Mesenteric fat pad (tissue), 1 donor: ENCODE data around the gene PAX7. TPM values are rescaled to one million over a fixed set of nuclear protein-coding genes. Genes with fewer than 3 reads are reported as not detected.

Experiments
- DNase-seq: peaks from one replicate; pipeline ENCODE4 v3.0.0-alpha.2; 2020; ENCODE audit warnings: low spot score
- total RNA-seq: library from RNA; stranded (reverse); fragmentation: NEBNext Ultra II Directional; extraction: Animal tissue kit (Norgen Biotek cat#: 25700); gene quantifications from one replicate; pipeline ENCODE4 v1.2.1, GENCODE V29; 2021
- donor health status: DM: yes; HTN: yes; CAD: no.

The PAX7 gene
- total RNA-seq, 1 donor from 2014 or later: not detected

- DNase-seq: no peak
These were observed 11.8 kb upstream of the PAX7 start for GRCh38 chr1:18618546-18619466.

- DNase-seq: no peak
These were observed 11.2 kb upstream of the PAX7 start for GRCh38 chr1:18619467-18619835.

- no peak for DNase-seq
These were observed 2.1 kb upstream of the PAX7 start for GRCh38 chr1:18628511-18628910.

GRCh38 chr1:18629659-18630510 is 761 bp upstream of the PAX7 start:
- no peak for DNase-seq

GRCh38 chr1:18631496-18632217 is 1.0 kb downstream of the PAX7 start:
- no peak for DNase-seq

- DNase-seq: no peak
These were observed 1.6 kb downstream of the PAX7 start for GRCh38 chr1:18632218-18632588.

GRCh38 chr1:18632783-18633421 is 2.3 kb downstream of the PAX7 start:
- DNase-seq: no peak

- no peak for DNase-seq
These were observed 2.9 kb downstream of the PAX7 start for GRCh38 chr1:18633422-18634155.

GRCh38 chr1:18634276-18634675 is 3.6 kb downstream of the PAX7 start:
- no peak for DNase-seq

GRCh38 chr1:18635070-18635577 is 4.5 kb downstream of the PAX7 start:
- DNase-seq: no peak

GRCh38 chr1:18635891-18636595 is 5.4 kb downstream of the PAX7 start:
- DNase-seq: no peak

GRCh38 chr1:18636596-18637508 is 6.2 kb downstream of the PAX7 start:
- DNase-seq: no peak

- DNase-seq: no peak
These were observed 6.9 kb downstream of the PAX7 start for GRCh38 chr1:18637511-18637960.

- DNase-seq: no peak
These were observed 7.6 kb downstream of the PAX7 start for GRCh38 chr1:18637962-18638834.

- DNase-seq: no peak
These were observed 8.3 kb downstream of the PAX7 start for GRCh38 chr1:18638835-18639364.

GRCh38 chr1:18639368-18640055 is 8.9 kb downstream of the PAX7 start:
- DNase-seq: no peak
